GM13977 (cell line): ENCODE data around the gene SH2D6.

ENCODE experiments used
- DNase-seq: peaks from one replicate; pipeline ENCODE4 v3.0.0; 2012; ENCODE audit warnings: low spot score
- CTCF ChIP-seq: IDR thresholded peaks from 2 replicates; pipeline ENCODE4 v1.5.1; 2012; ENCODE audit warnings: mild to moderate bottlenecking, control low read depth; ENCODE audit not compliant: insufficient read depth; ENCODE audit errors: extremely low read depth, missing control alignments
- in situ Hi-C: fragments of 300-500 bp; cut with MboI; formaldehyde crosslinking; loops from one replicate; pipeline ENCODE4 v1.12.0; 2022; ENCODE audit warnings: low sequenced_read_pairs, low pct_unique_long_range_greater_than_20kb, mixed read lengths, inconsistent platforms; ENCODE audit not compliant: unreplicated experiment

Gene SH2D6

GRCh38 chr2:85435220-85435958 is 16.9 kb downstream of the SH2D6 start:
- no peak for DNase-seq

GRCh38 chr2:85435981-85436835 is 17.7 kb downstream of the SH2D6 start:
- DNase-seq = no peak
- in situ Hi-C loops = no loop called here
- no peak for TF ChIP-seq CTCF

More at GRCh38 chr2:85435220-85435958, 16.9 kb downstream of the SH2D6 start:
- no peak for TF ChIP-seq CTCF
- in situ Hi-C loops = no loop called here

- DNase-seq = peak; percentile 62
- in situ Hi-C loops = no loop called here
- no peak for TF ChIP-seq CTCF
These were observed 18.4 kb downstream of the SH2D6 start for GRCh38 chr2:85436836-85437487.

GRCh38 chr2:85437488-85438200 is 19.1 kb downstream of the SH2D6 start:
- DNase-seq = peak; percentile 93
- no peak for TF ChIP-seq CTCF
- in situ Hi-C loops = no loop called here

GRCh38 chr2:85438201-85439024 is 19.9 kb downstream of the SH2D6 start:
- TF ChIP-seq CTCF = no peak
- in situ Hi-C loops = no loop called here
- DNase-seq = no peak
